Fibroblast of lung (primary cell): ENCODE data around the gene SNX3.

Experiments used
- EZH2 ChIP-seq: IDR thresholded peaks from 2 replicates; pipeline ENCODE4 v1.5.1; 2012; ENCODE audit warnings: low read length, control low read depth, mild to moderate bottlenecking; ENCODE audit errors: missing control alignments
- TF ChIP-seq, protein P1 (sequence below), 2 donors: IDR thresholded peaks in 1 of 2; conservative IDR thresholded peaks in 1 of 2; 1 replicate in 1 of 2; 2 replicates in 1 of 2; pipeline ENCODE4 v1.5.1; 2011 to 2012; ENCODE audit warnings: low read length in 2 of 2, control low read depth in 1 of 2, inconsistent platforms in 1 of 2, low read depth in 1 of 2, mild to moderate bottlenecking in 1 of 2

DNA sequence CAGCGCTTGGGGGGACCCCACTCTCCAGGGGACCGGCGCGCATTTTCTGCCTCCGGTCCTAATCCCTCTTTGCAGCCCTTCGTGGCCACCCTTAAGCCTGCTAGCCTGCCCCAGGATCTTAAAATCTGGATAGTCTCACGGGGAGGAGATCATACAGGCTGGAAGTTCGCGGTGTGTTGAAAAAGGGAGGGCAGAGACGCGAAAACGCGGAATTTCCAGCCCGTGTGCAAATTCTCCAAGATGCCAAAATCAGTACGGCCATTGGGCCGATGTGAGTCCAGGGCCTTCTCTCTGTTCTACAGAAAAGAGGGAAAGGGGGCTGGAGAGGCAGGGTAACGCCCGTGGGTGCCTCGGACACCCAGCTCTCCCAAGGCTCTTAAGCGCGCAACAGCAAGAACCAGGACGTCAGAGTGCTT, 85.7 kb downstream of the SNX3 start:
- TF ChIP-seq, protein P1, sequence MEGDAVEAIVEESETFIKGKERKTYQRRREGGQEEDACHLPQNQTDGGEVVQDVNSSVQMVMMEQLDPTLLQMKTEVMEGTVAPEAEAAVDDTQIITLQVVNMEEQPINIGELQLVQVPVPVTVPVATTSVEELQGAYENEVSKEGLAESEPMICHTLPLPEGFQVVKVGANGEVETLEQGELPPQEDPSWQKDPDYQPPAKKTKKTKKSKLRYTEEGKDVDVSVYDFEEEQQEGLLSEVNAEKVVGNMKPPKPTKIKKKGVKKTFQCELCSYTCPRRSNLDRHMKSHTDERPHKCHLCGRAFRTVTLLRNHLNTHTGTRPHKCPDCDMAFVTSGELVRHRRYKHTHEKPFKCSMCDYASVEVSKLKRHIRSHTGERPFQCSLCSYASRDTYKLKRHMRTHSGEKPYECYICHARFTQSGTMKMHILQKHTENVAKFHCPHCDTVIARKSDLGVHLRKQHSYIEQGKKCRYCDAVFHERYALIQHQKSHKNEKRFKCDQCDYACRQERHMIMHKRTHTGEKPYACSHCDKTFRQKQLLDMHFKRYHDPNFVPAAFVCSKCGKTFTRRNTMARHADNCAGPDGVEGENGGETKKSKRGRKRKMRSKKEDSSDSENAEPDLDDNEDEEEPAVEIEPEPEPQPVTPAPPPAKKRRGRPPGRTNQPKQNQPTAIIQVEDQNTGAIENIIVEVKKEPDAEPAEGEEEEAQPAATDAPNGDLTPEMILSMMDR (conservative IDR thresholded peaks at IDR 0.05 in 1 of 2, IDR thresholded peaks at IDR 0.05 in 1 of 2; ENCODE audit: low read depth in 1 of 2, low read length in 2 of 2): no peak
- peak; percentile 15 for TF ChIP-seq EZH2
